ENCODE measurements around the gene S1PR3.

DNA sequence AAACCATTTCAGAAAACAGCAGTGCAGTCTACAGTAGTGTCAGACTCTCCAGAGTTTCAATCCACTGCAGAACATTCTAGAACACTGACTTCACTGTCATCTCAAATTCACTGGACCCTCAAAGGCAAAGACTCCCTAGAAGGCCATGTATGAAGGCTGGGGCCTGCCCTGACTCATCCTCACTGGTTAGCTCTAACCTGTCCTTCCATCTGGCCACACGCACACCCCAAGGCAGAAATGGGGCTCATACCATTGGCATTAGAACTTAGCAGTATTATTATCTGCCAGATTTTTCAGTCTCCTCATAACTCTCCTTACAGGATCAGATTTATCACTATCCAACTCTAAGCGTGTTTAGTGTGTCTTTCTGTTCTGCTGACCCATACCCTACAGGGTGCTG, 20.4 kb downstream of the S1PR3 start:
- TF ChIP-seq, protein P1, sequence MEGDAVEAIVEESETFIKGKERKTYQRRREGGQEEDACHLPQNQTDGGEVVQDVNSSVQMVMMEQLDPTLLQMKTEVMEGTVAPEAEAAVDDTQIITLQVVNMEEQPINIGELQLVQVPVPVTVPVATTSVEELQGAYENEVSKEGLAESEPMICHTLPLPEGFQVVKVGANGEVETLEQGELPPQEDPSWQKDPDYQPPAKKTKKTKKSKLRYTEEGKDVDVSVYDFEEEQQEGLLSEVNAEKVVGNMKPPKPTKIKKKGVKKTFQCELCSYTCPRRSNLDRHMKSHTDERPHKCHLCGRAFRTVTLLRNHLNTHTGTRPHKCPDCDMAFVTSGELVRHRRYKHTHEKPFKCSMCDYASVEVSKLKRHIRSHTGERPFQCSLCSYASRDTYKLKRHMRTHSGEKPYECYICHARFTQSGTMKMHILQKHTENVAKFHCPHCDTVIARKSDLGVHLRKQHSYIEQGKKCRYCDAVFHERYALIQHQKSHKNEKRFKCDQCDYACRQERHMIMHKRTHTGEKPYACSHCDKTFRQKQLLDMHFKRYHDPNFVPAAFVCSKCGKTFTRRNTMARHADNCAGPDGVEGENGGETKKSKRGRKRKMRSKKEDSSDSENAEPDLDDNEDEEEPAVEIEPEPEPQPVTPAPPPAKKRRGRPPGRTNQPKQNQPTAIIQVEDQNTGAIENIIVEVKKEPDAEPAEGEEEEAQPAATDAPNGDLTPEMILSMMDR (conservative IDR thresholded peaks at IDR 0.05; ENCODE audit: low read length): no peak
- TF ChIP-seq EZH2phosphoT487 (IDR thresholded peaks at IDR 0.05; ENCODE audit: borderline replicate concordance, low read depth, low read length): no peak

Measured in OCI-LY7 (cell line).